Measurements from ENCODE around the gene GTF2A1. TPM values are rescaled to one million over a fixed set of nuclear protein-coding genes. Genes with fewer than 3 reads are reported as not detected.

Gene GTF2A1
- 10 to 100 TPM; 32.1 to 39.7 (median 35.5) TPM for total RNA-seq

GRCh38 chr14:81220830-81221578, at the start of gene GTF2A1:
TSS of gene GTF2A1 (minus strand) at chr14:81220959. CDS start at chr14:81220518, 441 bp downstream.
- WGBS, 2 donors = 0% methylated on average over 37 to 66 of the region's 84 CpGs
- DNase-seq (ENCODE audit: low spot score in 2 of 2) = peak; percentile 94 to 99
- intact Hi-C loops (cut with DNase I; ENCODE audit: low total_unique reads) = no loop called here
- TF ChIP-seq CTCF (IDR thresholded peaks at IDR 0.05) (no peak), POLR2A (IDR thresholded peaks at IDR 0.05) (peak in 1 of 2 donors; percentile 94)
- peak within 1 kb of the TSS; percentile 86 for H3K4me3 ChIP-seq (ENCODE audit: low read depth, poor library complexity, severe bottlenecking)

GRCh38 chr14:81269979-81270375, 49.2 kb upstream of the GTF2A1 start:
- TF ChIP-seq POLR2A (IDR thresholded peaks at IDR 0.05) (no peak), CTCF (IDR thresholded peaks at IDR 0.05) (no peak)
- DNase-seq (ENCODE audit: low spot score in 2 of 2) = no peak
- intact Hi-C loops (cut with DNase I; ENCODE audit: low total_unique reads) = loop anchor here (5.0 kb wide), 1 partner anchor 182 kb away; no protein-coding TSS in a partner anchor
- H3K4me3 ChIP-seq (ENCODE audit: low read depth, poor library complexity, severe bottlenecking) = no peak overlapping the region
- 80 to 82% methylated on average over 3 of the region's 3 CpGs for WGBS, 2 donors

- intact Hi-C loops (cut with DNase I; ENCODE audit: low total_unique reads) = loop anchor here (5.0 kb wide), 1 partner anchor 183 kb away; no protein-coding TSS in a partner anchor
- 48 to 51% methylated on average over 7 of the region's 7 CpGs for WGBS, 2 donors
- peak in 1 of 2 donors; percentile 55 for DNase-seq (ENCODE audit: low spot score in 2 of 2)
- no peak overlapping the region for H3K4me3 ChIP-seq (ENCODE audit: low read depth, poor library complexity, severe bottlenecking)
- TF ChIP-seq CTCF (IDR thresholded peaks at IDR 0.05) (peak in 1 of 3 donors; percentile 73), POLR2A (IDR thresholded peaks at IDR 0.05) (no peak)
Measured at GRCh38 chr14:81269100-81269978, 48.6 kb upstream of the GTF2A1 start.

- H3K4me3 ChIP-seq (ENCODE audit: low read depth, poor library complexity, severe bottlenecking) = no peak overlapping the region
- TF ChIP-seq POLR2A (IDR thresholded peaks at IDR 0.05) (no peak), CTCF (IDR thresholded peaks at IDR 0.05) (no peak)
- intact Hi-C loops (cut with DNase I; ENCODE audit: low total_unique reads) = loop anchor here (5.0 kb wide), 1 partner anchor 184 kb away; no protein-coding TSS in a partner anchor
- DNase-seq (ENCODE audit: low spot score in 2 of 2) = no peak
- 47 to 56% methylated on average over 3 of the region's 3 CpGs for WGBS, 2 donors
Measured at GRCh38 chr14:81268016-81268416, 47.3 kb upstream of the GTF2A1 start.

GRCh38 chr14:81265636-81266169, 44.9 kb upstream of the GTF2A1 start:
- intact Hi-C loops (cut with DNase I; ENCODE audit: low total_unique reads) = loop anchor here (5.0 kb wide), 1 partner anchor 187 kb away; no protein-coding TSS in a partner anchor
- TF ChIP-seq POLR2A (IDR thresholded peaks at IDR 0.05) = no peak
- no peak for TF ChIP-seq CTCF (IDR thresholded peaks at IDR 0.05)
- WGBS, 2 donors = 75 to 80% methylated on average over 3 of the region's 3 CpGs
- DNase-seq (ENCODE audit: low spot score in 2 of 2) = no peak
- no peak overlapping the region for H3K4me3 ChIP-seq (ENCODE audit: low read depth, poor library complexity, severe bottlenecking)
